ENCODE results near the gene SLIT1.

The SLIT1 gene

DNA sequence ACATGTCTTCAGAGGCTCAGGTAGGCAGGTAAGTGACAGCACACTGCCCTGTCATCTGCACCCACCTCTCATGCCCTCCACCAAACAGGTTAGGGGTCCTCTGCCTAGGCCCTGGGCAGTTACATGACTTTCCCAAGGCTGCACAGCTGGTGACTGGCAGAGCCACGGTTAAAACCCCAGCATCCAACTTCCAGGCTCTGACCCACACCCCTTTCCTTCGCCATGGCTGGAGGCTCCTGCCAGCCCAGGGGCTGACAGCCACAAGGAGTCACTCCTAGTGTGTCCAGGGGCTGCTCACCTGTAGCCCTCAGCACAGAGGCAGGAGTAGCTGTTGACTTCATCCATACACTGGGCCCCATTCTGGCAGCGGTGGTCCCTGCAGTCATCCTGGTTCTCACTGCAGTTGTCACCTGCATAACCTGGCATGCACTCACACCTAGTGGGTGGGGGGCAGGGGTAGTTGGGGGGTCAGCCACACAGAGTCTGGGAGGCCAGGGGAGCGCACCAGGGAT lies 175.0 kb downstream of the SLIT1 start:
- H3K4me2 ChIP-seq (ENCODE audit: low read length): no peak overlapping the region
- no peaks in the 10 kb centered on the region for H3K27me3 ChIP-seq (ENCODE audit: insufficient read depth, low read length)
- H3K9ac ChIP-seq (ENCODE audit: low read length): no peak overlapping the region
- no peaks in the 10 kb centered on the region for H3K9me3 ChIP-seq (ENCODE audit: low read length)
- no peaks in the 10 kb centered on the region for H3K9me2 ChIP-seq (ENCODE audit: low read depth, low read length)
- H3K36me3 ChIP-seq (ENCODE audit: insufficient read depth, low read length): peaks cover 4% of the 10 kb centered on the region; the same call in 1 of the 2 replicates
- H2AFZ ChIP-seq (ENCODE audit: low read length): no peak overlapping the region
- no peaks in the 10 kb centered on the region for H3F3A ChIP-seq (ENCODE audit: insufficient read depth, low read length)
- no peak overlapping the region for H3K4me3 ChIP-seq (ENCODE audit: low read depth, low read length, poor library complexity, severe bottlenecking)
- H3K27ac ChIP-seq (ENCODE audit: low read depth, low read length, poor library complexity, severe bottlenecking): no peak overlapping the region
- no peaks in the 10 kb centered on the region for H4K20me1 ChIP-seq (ENCODE audit: insufficient read depth, low read length)
- TF ChIP-seq, protein P1, sequence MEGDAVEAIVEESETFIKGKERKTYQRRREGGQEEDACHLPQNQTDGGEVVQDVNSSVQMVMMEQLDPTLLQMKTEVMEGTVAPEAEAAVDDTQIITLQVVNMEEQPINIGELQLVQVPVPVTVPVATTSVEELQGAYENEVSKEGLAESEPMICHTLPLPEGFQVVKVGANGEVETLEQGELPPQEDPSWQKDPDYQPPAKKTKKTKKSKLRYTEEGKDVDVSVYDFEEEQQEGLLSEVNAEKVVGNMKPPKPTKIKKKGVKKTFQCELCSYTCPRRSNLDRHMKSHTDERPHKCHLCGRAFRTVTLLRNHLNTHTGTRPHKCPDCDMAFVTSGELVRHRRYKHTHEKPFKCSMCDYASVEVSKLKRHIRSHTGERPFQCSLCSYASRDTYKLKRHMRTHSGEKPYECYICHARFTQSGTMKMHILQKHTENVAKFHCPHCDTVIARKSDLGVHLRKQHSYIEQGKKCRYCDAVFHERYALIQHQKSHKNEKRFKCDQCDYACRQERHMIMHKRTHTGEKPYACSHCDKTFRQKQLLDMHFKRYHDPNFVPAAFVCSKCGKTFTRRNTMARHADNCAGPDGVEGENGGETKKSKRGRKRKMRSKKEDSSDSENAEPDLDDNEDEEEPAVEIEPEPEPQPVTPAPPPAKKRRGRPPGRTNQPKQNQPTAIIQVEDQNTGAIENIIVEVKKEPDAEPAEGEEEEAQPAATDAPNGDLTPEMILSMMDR (IDR thresholded peaks at IDR 0.05; ENCODE audit: low read length): no peak
- no peak for TF ChIP-seq EZH2 (IDR thresholded peaks at IDR 0.05; ENCODE audit: borderline replicate concordance, low read length)
- no peaks in the 10 kb centered on the region for H3K79me2 ChIP-seq (ENCODE audit: insufficient read depth, low read length)
- H3K4me1 ChIP-seq (ENCODE audit: insufficient read depth, low read length, severe bottlenecking): no peaks in the 10 kb centered on the region

DNA sequence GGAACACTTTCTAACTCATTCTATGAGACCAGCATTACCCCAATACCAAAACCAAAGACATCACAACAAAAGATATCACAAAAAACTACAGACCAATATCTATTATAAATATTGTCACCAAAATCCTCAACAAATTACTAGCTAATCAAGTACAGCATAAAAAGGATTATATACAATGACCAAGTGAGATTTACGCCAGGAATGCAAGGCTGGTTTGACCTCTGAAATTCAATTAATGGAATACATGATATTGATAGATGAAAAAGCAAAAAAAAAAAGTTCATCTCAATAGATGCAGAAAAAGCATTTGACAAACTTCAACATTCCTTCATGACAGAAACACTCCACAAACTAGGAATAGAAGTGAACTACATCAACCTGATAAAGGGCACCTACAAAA lies 178.3 kb downstream of the SLIT1 start:
- H3K9ac ChIP-seq (ENCODE audit: low read length): no peak overlapping the region
- H3K27me3 ChIP-seq (ENCODE audit: insufficient read depth, low read length): no peaks in the 10 kb centered on the region
- no peak overlapping the region for H2AFZ ChIP-seq (ENCODE audit: low read length)
- no peaks in the 10 kb centered on the region for H3K9me2 ChIP-seq (ENCODE audit: low read depth, low read length)
- H4K20me1 ChIP-seq (ENCODE audit: insufficient read depth, low read length): no peaks in the 10 kb centered on the region
- no peak overlapping the region for H3K4me3 ChIP-seq (ENCODE audit: low read depth, low read length, poor library complexity, severe bottlenecking)
- no peaks in the 10 kb centered on the region for H3F3A ChIP-seq (ENCODE audit: insufficient read depth, low read length)
- TF ChIP-seq EZH2 (IDR thresholded peaks at IDR 0.05; ENCODE audit: borderline replicate concordance, low read length): no peak
- TF ChIP-seq, protein P1 (IDR thresholded peaks at IDR 0.05; ENCODE audit: low read length): no peak
- H3K36me3 ChIP-seq (ENCODE audit: insufficient read depth, low read length): peaks cover 4% of the 10 kb centered on the region; the same call in 1 of the 2 replicates
- H3K27ac ChIP-seq (ENCODE audit: low read depth, low read length, poor library complexity, severe bottlenecking): no peak overlapping the region
- H3K9me3 ChIP-seq (ENCODE audit: low read length): no peaks in the 10 kb centered on the region
- no peak overlapping the region for H3K4me2 ChIP-seq (ENCODE audit: low read length)
- no peaks in the 10 kb centered on the region for H3K4me1 ChIP-seq (ENCODE audit: insufficient read depth, low read length, severe bottlenecking)
- no peaks in the 10 kb centered on the region for H3K79me2 ChIP-seq (ENCODE audit: insufficient read depth, low read length)

DNA sequence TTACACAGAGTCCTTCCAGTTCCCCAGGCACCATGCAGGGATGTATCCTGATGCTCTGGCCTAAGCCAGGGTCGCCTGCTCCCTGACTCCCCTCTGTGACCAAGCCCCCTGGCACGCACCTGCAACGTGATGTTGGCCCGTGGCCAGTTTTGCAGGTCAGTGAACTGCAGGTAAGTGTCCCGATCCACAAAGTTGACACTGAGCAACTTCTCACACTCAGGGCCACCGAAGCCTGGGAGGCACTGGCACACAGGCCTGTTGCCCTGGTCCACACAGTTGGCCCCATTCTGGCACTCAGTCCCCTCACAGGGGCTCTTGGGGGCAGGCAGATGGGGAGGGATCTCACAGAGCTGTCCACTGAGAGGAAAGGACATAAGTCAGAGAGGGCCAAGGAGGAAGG lies 179.4 kb downstream of the SLIT1 start:
- Histone ChIP-seq H3K4me1 (ENCODE audit: insufficient read depth, low read length, severe bottlenecking) (no peaks in the 10 kb centered on the region), H3K27me3 (ENCODE audit: insufficient read depth, low read length) (no peaks in the 10 kb centered on the region), H3K4me3 (ENCODE audit: low read depth, low read length, poor library complexity, severe bottlenecking) (no peak overlapping the region), H2AFZ (ENCODE audit: low read length) (no peak overlapping the region), H3K79me2 (ENCODE audit: insufficient read depth, low read length) (no peaks in the 10 kb centered on the region), H4K20me1 (ENCODE audit: insufficient read depth, low read length) (no peaks in the 10 kb centered on the region), H3K4me2 (ENCODE audit: low read length) (no peak overlapping the region), H3F3A (ENCODE audit: insufficient read depth, low read length) (no peaks in the 10 kb centered on the region), H3K9me3 (ENCODE audit: low read length) (no peaks in the 10 kb centered on the region), H3K9me2 (ENCODE audit: low read depth, low read length) (no peaks in the 10 kb centered on the region), H3K9ac (ENCODE audit: low read length) (no peak overlapping the region), H3K27ac (ENCODE audit: low read depth, low read length, poor library complexity, severe bottlenecking) (no peak overlapping the region), H3K36me3 (ENCODE audit: insufficient read depth, low read length) (peaks cover 4% of the 10 kb centered on the region; the same call in 1 of the 2 replicates)
- TF ChIP-seq, protein P1 (IDR thresholded peaks at IDR 0.05; ENCODE audit: low read length): no peak
- TF ChIP-seq EZH2 (IDR thresholded peaks at IDR 0.05; ENCODE audit: borderline replicate concordance, low read length): no peak
